Stimulated activated CD4-positive, alpha-beta T cell treated with anti-CD3 and anti-CD28 coated beads, Interleukin-12 subunit alpha, Interleukin-12 subunit beta, amount 100 ng/mL, for 24 hours (primary cell): ENCODE measurements around the gene KCNE3.
"Not testable (repeated sequence)": the region's sequence is repeated elsewhere in the genome, so short reads cannot be mapped to it uniquely, and the experiment has no call there.

Source experiments
- DNase-seq, 2 experiments: peaks; one replicate each; pipeline ENCODE4 v3.0.0-alpha.2; 2020; ENCODE audit warnings: low read depth in 2 of 2

KCNE3 gene

GRCh38 chr11:74443071-74443864 is 24.1 kb downstream of the KCNE3 start:
- no peak for DNase-seq

GRCh38 chr11:74442636-74443035 is 24.7 kb downstream of the KCNE3 start:
- DNase-seq, result no peak

- no peak for DNase-seq
Measured at GRCh38 chr11:74438681-74439080, 28.7 kb downstream of the KCNE3 start.

GRCh38 chr11:74437441-74438042 is 29.8 kb downstream of the KCNE3 start:
- no peak for DNase-seq

- no peak for DNase-seq
Measured at GRCh38 chr11:74434528-74434927, 32.8 kb downstream of the KCNE3 start.

- no peak for DNase-seq
Measured at GRCh38 chr11:74429205-74429604, 38.1 kb downstream of the KCNE3 start.

- DNase-seq, result no peak
Measured at GRCh38 chr11:74427384-74427886, 39.9 kb downstream of the KCNE3 start.

- no peak for DNase-seq
Measured at GRCh38 chr11:74425100-74425499, 42.2 kb downstream of the KCNE3 start.

- DNase-seq, result no peak
Measured at GRCh38 chr11:74418509-74418895, 48.8 kb downstream of the KCNE3 start.

- no peak for DNase-seq
Measured at GRCh38 chr11:74417860-74418508, 49.4 kb downstream of the KCNE3 start.

GRCh38 chr11:74417379-74417804 is 50.0 kb downstream of the KCNE3 start:
- no peak for DNase-seq

GRCh38 chr11:74416974-74417373 is 50.4 kb downstream of the KCNE3 start:
- DNase-seq, result not testable (repeated sequence)

GRCh38 chr11:74412733-74413359 is 54.5 kb downstream of the KCNE3 start:
- DNase-seq, result no peak

GRCh38 chr11:74412321-74412720 is 55.0 kb downstream of the KCNE3 start:
- no peak for DNase-seq

- DNase-seq, result no peak
Measured at GRCh38 chr11:74409633-74410032, 57.7 kb downstream of the KCNE3 start.
